Effector CD4-positive, alpha-beta T cell (primary cell): ENCODE data around the gene TSEN54.

Experiments used
- DNase-seq: peaks from one replicate; pipeline ENCODE4 v3.0.0-alpha.2; 2020

The TSEN54 gene

DNA sequence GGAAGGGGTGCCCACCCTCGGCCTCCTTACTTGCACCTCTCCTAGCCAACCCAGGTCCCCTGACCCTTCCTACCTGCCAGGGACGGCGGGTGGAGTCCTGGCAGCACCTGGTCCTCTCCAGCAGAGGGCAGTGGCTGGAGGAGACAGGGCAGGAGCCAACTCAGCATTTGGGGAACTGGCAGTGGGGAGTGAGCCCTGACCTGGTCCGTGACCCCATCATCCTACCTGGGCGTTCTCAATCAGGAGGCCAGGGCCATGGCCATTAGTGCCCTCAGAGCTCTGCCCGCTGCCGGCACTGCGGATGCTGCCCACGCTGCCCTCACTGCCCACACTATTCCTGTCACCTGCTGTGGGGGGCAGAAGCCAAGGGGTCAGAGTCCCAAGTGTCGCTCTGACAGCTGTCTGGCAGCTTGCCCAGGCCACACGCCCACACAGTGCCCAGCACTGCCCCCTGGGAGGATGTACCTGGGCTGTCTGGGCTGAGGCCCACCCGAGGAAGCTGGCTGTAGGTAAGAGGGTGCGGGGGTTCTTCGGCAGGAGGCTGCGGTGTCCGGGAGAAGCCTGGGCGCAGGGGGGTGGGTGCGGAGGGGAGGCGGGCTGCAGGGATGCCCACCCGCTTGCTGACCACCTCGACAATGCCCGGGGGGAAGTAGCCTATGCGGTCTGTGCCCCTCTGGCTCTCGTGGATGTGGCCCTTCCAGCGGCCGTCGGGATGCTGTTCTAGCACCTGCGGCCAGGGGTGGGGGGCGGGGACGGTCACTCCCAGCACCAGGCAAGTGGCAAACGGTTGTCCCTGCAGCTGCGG, 11.8 kb upstream of the TSEN54 start:
- peak; percentile 18 for DNase-seq

DNA sequence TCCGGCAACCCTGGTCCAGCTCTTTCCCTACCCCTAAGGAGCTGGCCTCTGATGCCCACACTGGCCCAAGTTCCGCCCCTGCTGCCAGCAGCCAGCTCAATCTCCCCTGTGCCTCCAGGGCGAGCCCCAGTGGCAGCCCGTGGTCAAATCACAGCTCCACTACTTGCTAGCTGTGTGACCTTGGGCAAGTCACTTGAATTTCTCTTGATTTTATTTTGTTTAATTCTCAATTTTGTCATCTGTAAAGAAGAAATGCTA, 11.2 kb upstream of the TSEN54 start:
- DNase-seq, result no peak

DNA sequence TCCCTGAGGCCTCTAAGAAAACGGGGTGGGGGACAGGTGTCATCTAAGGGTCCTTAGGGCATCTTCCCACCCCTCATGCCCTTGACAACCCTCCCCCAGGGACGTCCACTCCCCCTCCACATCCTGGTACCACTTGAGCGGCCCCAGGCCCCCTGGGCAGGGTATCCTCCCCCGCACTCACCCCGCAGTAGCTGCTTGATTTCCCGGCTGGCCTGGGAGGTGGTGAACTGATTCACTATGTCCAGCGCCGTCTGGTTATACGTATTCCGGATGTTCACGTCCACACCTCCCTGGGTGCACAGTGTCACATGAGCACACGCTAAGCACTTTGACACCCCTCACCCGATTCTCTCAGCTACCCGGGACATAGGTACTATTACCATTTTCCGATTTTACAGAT, 10.7 kb upstream of the TSEN54 start:
- DNase-seq, result no peak

DNA sequence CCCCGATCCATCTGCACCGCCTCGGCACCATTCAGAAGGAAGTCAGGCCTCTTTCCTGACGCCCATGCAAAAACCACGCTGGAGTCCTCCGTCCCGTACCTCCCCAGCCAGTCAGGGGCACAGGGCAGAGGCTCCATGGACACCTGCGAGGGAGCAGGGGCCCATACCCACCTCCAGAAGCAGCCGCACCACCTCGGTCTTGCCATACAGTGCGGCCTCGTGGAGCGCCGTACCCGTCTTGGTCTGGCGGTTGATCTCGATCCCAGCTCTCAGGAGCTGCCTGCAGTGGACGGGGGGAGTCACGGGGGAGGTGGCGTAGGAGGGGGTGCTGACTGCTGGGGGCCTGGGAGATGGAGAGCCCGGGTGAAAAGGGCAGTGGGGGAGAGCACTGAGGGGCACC, 10.2 kb upstream of the TSEN54 start:
- DNase-seq, result no peak

DNA sequence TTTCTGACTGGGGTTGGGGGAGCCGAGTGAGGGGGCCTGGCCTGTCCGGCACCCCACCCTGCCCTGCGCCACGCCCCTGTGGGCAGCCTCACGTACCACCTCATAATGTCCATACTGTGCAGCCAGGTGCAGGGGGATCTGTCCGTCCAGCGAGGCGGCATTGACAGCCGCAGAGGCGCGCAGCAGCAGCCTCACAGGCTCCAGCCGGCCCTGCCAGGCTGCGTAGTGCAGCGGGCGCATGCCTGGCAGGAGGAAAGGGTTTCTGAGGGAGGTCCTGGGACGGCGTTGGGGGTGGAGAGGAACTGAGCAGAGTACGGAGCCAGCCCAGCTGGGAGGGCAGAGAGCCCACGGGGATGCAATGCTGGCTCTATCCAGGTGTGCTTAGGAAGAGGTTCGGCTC, 9.4 kb upstream of the TSEN54 start:
- no peak for DNase-seq

DNA sequence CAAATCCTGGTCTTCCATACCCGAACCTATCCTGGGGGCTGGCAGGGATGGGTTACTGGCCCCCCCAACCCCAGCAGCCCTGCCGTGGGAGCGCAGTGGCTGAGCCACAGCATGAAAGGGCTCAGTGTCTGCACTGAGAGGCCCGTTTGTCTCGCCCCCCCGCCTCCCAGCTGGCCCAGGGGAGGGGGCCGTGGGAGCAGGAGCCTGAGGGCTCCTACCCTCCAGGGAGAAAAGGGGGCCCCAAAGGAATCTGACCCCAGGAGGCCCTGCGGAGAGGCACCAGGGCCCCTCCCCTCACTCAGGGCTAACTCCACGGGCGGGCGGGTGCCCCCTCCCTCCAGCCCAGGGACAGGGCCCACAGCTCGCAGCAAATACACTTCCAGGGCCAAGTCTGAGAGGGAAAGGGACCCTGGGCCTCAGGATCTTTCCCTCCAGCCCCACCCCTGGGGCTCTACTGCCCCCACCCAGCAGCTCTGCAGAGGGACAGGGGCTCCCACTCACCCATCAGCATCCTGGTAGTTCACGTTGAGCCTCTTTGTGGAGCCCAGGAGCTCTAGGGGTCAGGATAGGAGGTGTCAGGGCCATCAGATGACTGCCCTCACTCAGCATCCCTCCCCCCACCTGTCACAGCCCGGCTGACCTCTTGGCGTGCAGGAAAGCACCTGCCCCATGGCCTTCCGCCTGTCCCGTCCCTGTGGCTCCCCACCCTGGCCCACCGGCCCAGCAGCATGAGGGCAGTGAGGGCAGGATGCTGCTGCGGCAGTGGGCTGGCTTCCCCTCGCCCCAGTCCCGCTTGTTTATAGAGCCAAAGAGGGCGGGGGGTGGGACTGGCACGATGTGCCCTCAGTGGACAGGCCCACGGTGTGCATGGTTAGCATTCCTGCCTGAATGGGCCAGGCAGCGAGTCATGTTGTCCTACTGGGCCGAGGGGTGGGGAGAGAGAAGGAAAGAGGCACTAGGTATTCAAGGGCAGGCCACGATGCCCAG, 8.3 kb upstream of the TSEN54 start:
- DNase-seq, result no peak

DNA sequence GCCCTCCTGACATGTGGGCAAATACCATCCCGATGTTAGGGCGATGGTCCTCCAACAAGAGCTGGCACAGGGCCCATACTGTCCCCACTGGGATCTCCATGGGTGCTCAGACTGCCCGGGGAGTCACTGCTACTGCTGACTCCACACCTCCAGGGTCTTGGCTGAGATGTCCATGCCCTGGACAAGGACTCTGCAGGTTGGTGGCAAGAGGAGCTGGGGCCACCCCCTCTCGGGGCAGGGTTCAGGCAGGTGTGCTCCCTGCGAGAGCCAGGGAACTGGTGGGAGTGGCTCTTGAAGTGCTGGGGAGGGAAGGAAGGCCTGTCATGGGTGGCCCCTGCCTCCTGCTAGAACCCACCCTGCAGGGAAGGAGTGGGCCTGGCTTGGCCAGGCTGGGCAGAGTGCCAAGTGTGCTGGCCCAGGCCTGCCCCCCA, 7.4 kb upstream of the TSEN54 start:
- DNase-seq, result no peak

DNA sequence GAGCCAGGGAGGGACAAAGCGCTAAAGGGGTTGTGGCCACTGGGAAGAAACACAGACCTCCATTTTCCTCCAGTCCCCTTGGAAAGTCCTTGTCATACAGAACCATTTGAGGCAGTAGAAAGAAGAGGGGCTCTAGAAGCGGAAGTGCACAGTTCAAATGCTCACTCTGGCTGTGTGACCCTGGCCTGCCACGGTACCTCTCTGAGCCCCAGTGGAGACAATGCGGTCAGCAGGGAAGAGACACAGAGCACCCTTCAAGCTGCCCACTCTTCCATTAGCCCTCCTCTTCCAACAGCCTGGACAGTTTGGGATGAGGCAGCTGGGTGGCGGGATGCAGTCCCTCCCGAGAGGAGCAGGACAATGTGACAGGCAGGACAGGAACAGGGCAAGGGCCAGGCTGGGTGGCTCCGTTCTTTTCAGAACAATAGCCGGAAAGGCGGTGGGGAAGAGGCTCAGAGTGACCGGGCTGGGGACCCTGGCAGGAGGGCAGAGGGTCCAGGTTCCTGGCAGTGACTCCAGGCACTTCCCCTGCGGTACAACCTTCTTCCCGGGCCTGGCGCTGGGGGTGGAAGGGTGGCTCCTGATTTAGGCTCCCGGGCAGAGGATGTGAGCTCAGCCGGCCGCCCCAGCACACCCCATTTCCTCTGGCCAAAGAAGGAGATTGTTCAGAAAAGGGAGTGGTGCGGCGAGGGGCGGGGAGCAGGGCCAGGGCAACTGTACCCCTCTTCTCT, 6.6 kb upstream of the TSEN54 start:
- no peak for DNase-seq

DNA sequence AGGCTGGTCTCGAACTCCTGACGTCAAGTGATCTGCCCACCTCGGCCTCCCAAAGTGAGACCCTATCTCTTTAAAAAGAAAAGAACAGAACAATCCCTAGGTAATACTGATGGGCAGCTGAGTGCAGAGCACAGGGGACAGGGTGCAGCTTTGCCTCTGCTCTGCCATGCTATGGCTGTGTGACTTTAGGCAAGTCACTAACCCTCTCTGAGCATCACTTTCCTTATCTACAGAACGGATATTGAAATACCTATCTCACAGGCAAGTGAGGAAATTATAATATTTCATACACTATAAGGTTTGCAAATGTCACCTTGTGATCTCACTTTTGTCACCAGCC, 5.1 kb upstream of the TSEN54 start:
- DNase-seq, result no peak

DNA sequence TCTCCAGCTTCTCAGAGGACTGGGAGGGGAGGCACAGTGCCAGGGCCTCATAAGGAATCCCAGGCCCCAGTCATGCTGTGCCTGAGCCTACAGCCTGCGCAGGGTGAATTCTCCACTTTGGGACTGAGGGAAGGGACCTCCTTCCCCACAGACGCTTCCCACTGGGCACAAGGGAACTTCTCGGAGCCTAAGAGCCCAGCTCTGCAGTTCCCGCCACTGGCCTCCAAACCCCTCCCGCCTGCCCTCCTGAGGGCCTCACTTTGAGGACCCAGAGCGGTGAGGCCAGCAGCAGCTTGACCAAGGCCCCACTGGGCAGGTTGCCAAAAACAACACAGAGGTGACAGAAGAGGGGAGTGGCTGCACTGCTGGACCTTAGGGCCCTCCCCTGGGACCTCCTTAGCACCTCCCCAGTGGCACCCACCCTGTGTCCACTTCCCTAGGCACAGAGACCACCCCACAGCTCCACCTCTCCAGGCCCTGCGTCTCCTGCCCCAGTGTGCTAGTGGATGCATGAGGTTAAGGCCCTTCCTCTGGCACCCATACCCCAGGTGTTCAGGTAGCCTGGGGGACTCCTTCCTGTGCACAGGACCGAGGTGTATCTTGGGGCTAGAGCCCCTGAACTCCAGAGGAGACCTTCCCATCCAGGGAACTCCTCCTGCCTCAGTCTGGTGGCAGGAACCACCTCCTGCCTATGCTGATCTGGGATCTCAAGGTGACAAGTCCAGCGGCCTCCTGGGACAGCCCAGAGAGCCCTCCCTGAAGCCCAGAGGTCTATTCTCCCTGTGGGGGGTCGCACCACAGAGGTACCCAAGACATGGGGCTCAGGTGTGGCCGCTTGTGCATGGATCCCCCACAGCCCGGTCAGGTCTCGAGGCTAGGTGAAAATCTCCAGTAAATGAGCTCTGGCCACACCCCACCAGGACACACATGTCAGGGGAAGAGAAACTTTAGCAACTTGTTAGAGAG, 4.4 kb upstream of the TSEN54 start:
- no peak for DNase-seq

DNA sequence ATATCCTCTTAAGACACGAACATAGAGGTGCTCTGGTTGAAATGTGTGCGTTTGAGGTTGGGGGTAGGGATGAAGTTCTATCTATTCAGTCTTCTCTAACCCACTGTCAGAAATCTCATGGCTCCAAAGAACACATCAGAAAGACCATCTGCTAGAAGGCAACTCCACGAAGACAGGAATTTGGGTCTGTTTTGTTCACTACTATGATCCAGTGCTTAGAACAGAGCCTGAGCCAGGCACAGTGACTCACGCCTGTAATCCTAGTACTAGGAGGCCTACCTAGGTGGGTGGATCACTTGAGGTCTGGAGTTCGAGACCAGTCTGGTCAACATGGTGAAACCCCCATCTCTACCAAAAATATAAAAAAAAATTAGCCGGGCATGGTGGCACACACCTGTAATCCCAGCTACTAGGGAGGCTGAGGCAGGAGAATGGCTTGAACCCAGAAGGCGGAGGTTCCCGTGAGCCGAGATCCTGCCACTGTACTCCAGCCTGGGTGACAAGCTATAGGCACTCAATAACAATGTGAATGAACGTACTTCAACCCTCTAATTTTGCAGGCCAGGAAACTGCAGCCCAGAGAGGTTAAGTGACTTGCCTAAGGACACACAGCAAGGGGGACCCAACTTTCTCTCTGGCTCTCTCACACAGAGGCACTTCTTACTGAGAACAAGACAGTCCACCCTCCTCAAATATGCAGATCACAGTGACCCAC, 3.2 kb upstream of the TSEN54 start:
- no peak for DNase-seq

DNA sequence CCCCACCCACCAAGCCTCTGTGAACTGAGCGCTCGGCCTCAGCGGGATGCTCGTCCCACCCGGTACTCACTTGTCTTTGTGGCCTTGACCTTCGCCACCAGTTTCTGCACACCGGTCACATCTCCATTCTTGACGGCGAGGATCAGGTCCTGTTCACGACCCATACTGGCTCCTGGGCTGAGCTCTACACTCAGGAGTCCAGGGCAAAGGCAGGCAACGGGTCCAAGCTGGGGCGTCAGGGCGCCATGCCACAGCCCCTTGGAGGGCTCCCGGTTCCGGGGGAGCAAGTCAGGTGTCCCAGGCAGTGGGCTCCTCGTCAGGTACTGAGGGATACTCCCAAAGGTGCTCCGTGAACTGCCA, 2.7 kb upstream of the TSEN54 start:
- DNase-seq, result no peak

DNA sequence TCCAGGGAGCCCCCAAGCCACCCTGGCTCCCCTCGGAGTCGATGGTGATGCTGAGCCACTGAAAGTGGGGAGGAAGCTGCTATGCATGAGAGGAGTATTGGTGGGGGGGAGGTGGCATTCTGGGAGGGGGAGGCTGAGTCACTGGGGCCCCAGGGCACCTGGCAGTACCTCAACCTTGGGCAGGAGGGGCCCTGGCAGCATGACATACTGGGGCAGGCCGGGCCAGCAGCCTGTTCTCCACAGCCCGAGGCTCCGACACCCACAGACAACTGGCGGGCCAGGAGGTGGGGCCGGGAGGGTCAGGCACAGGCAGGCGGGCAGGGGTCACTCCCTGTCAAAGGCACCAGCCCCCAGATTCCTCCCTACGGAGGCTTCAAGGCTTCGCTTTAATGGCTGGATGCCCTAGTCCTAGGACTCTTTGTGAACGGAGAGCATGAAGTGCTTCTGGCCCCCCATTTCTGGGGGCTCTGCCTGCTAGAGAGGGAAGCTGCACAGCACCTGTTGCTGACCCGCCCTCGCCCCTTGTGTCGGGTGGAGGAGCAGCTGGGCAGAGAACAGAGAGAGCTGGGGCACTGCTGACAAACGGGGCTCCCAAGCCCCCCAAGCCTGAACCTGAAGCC, 1.9 kb upstream of the TSEN54 start:
- DNase-seq, result no peak

DNA sequence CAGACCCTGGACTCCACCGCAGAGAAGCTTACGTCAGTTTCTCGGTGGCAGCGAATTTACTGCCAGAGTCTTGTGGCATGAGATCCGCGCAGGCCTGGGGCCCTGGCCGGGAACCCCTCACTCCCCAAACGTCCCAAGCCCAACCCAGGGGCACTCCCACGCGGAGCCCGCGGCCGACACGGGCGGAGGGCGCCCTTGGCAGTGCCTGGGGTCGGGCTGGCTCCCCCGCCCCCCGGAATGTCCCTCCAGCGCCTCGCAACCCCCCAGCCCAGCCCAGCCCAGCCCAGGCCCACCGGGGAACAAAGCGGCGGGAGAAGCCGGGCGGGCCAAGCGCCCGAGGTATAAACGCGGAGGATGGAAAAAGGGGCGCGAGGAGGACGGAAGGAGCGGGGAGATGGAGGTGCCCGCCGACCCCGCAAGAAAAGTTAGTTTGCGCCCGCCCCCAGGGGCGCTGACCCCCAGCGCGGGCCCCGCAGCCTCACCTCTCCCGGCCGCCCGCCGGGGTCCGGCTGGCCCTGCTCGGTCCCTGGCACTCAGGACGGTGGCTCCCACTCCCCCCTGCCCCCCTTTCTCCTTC, 1.3 kb upstream of the TSEN54 start:
- no peak for DNase-seq

DNA sequence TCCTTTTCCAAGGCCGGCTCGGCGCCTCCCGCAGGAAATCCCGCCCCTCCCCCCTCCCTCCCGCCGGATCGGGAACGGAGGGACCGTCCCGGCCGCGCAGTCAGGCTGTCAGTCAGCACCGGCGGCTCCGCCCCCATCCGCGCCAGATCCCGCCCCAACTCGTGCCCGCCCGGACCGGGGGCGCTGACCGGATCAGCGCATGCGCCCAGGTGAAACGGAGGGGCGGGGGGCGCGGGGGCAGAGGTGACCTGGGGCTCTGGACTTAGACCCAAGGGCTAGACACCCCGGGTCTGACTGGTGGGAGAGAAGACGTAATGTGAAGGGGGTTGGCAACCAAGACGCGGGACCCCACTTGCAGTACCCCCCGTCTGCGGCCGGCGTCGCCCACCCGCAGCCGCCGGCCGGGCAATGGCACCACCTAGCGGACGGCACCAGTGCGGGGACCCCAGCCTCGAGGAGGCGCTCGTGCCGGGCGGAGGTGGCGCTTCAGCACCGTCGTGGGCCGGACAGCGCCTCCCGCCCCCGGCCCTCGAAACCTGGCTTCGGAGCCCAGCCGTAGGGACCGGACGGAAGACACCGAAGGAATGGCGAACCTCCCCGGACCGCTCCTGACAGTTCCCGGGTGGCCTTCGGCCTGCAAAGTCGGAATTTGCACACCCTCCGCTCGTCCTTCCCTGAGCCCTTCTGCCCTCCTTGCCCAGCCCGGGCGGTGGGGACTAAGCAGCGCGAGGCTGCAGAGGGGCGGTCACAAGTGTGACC, 653 bp upstream of the TSEN54 start, which contains the start of gene CASKIN2:
TSS of gene CASKIN2 (minus strand) at position 42 of the 759 bp plus-strand sequence. CDS start 1,733 bp downstream, outside the sequence.
- DNase-seq, result peak; percentile 57

DNA sequence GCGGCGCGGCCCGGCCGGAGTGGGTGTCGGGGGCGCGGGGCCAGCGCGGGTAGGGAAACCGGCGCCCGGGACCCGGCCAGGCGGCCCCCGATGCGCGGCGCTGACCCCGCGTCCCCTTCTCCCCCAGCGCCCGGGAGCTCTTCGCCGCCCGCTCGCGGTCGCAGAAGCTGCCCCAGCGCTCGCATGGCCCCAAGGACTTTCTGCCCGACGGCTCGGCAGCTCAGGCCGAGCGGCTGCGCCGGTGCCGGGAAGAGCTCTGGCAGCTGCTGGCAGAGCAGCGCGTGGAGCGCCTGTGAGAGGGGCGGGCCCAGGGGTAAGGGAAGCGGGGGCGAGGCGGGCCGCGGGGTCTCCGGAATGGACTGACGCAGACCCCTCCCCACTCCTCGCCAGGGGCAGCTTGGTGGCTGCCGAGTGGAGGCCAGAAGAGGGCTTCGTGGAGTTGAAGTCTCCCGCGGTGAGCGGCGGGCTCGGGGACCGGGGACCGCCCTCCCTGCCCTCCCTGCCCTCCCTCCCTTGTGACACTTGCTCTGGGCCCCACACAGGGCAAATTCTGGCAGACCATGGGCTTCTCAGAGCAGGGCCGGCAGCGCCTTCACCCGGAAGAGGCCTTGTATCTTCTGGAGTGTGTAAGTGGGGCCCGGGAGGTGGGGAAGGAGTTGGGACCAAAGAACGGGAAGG, 430 bp downstream of the TSEN54 start:
- DNase-seq, result no peak

DNA sequence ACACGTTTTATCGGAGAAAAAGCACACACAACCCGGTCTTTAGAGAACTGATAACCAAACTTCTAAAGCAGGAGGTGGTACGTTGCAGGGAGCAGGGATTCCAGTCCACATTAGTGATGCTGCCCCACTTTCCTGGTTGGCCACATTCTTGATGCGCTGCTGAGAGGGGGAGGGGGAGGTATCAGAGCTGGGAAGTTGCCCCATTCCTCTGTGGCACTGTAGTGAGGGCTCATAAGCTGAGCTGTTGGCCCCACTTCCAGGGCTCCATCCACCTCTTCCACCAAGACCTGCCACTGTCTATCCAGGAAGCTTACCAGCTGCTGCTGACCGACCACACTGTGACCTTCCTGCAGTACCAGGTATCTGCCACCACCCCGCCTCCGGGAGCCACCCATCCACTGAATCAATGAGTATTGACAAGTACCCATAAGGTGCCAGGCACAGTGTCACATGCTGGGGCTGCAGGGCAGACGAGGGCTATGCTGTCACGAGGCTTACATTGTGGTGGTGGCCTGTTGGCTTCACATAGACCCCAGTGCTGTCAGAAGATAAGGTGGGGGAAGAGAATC, 1.1 kb downstream of the TSEN54 start:
- peak; percentile 29 for DNase-seq

DNA sequence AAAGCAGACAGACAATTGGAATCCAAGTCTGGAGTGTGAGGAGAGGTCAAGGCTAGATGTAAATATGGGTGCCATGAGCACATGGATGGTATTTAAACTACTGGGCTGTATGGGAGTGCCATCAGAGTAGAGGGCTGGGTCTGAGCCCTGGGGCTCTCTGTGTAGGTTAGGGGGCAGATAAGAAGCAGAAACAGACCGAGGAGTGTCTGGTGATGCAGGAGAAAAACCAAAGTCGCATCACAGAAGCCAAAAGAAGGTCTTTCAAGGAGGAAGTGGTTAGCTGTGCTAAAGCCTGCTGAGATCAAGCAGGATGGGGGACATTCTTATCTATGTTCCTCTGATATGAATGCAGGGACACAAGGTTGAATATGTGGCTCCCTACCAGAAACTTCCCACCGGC, 1.9 kb downstream of the TSEN54 start:
- peak; percentile 39 for DNase-seq

DNA sequence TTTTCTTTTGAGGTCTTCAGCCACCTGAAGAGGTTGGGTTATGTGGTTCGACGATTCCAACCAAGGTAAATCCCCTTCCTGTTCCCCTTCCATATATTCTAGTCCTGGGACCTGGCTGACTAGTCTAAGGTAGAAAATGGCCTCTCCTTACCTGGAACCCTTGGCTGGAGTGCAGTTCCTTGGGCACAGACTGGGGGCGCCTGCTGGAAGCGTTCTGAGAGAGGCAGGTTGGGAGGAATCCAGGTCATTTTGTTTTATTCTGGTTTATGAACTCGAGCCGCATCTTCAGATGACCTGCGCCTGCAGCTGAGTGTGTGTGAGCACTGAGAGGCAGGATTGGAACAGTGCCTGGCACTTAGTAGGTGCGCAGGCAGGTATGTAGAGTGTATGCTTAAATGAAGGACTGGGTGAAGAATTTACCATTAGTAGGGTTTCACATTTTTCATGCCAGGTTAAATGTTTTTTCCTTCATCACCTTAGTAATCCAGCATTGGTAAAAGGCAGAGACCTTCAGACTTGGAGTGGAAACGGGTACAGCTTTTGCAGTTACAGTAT, 2.7 kb downstream of the TSEN54 start:
- no peak for DNase-seq
